Retina (tissue), 1 donor: ENCODE results near the gene OPCML.

Experiments
- DNase-seq: peaks from one replicate; pipeline ENCODE4 v3.0.0-alpha.2; 2016

The OPCML gene

GRCh38 chr11:132821499-132821898 lies 710.8 kb downstream of the OPCML start:
- DNase-seq = no peak

GRCh38 chr11:132821014-132821413 lies 711.3 kb downstream of the OPCML start:
- no peak for DNase-seq

DNA sequence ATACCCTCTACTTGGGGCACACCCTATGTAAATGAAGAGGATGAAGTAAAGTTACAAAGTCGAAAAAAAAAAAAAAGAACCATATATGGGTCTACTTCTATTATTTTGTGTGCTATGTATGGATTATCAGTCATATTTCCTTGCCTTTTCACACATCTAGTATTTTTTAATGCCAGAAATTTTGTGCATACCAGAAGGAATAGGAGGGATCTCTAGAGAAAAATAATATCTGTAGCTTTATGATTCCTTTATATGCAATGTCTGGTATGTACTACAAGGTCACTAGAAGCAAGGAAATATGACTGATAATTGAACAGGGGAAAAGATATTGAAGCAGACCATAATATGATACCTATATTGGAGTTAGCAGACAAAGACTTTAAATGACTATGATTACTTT lies 713.4 kb downstream of the OPCML start:
- no peak for DNase-seq

GRCh38 chr11:132817387-132817786 lies 714.9 kb downstream of the OPCML start:
- no peak for DNase-seq

DNA sequence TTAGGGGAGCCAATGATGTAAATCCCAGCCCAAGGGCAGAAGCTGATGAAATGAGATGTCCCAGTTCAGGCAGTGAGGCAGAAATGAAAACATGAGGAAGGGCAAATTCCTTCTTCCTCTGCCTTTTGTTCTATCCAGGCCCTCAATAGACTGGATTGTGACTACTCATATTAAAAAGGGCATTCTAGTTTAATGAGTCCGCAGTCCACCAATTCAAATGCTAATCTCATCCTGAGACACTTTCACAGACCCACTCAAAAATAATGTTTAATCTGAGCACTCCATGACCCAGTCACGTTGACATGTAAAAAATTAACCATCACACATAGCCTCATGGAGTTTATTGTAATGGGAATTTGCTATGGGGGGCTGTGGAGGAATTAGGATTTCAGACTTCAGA lies 717.9 kb downstream of the OPCML start:
- no peak for DNase-seq

- DNase-seq = peak; percentile 46
These were observed 720.7 kb downstream of the OPCML start for GRCh38 chr11:132811649-132812048.

- no peak for DNase-seq
These were observed 723.2 kb downstream of the OPCML start for GRCh38 chr11:132809070-132809469.

DNA sequence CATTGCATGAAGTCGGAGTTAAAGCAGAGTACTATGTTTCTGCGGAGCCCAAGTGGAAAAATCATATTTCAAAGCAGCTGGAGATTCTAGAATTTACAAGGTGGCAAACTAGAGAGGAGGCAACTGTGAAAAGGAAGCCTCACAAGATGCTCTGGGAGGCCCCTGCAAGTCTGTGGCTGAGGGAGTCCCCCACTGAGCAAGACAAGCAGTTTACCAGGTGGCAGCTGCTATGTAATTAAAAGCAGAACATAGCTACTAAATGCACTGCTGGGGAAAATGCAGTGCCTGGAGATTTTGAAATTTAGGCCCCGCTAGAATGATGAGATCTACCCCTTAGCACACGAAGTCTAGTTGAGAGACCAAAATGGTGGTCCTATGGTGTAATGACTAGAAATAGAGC lies 728.0 kb downstream of the OPCML start:
- no peak for DNase-seq

GRCh38 chr11:132803436-132803835 lies 728.9 kb downstream of the OPCML start:
- DNase-seq = no peak

- DNase-seq = no peak
These were observed 729.4 kb downstream of the OPCML start for GRCh38 chr11:132802947-132803346.

DNA sequence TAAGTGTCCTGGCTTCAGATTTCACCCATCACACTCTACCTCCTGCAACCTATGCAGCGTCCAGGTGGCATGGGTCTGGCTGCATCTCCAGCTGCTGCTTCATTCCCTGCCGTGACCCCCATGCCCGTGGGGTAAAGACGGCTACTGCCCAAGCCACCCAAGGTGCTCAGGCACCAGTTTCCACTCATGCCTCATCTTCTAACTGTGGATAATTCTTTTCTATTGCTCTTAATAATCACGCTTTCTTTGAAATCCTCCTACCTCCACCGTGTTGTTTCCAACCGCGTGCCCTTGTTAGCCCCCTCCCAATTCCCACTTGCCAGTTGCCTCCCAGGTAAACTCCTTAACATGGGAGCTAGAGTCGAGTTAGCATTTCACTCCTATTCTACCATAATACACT lies 738.5 kb downstream of the OPCML start:
- DNase-seq = no peak

DNA sequence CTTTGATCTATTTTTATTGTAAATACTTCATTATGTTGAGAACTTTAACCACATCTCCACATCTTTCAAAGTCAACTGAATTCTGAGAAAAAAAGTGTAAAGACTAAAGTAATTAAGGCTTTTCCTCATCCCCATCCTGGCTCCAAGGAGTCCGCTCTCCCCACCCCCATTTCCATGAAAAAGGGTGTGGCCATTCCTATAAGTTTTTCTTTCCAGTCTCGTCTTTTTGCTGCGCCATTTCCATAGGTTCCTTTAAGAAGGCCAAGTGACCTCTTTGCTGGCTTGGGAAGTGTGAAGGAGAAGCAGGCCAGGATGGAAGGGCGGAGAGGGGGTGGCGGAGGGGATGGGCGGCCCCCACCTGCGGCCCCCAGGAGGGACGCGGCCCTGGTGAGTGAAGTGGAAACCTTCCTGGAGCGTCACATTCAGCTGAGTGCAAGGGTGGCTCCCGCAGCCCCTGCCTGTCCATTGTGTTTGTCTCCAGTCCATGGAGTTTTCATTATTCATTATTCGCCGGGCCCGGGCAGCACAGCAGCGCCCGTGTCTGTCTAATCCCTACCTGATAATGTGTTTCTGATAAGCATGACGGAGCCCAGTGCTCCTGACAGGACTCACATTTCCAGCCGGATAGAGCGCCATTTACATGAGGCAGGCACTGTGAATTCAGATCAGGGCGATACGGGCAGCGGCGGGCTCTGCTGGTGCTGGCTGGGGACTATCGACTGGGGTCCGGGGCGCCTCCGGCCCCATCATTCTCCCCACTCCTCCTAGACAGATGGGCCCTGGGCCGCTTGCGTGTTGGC lies 739.8 kb downstream of the OPCML start:
- peak; percentile 58 for DNase-seq

DNA sequence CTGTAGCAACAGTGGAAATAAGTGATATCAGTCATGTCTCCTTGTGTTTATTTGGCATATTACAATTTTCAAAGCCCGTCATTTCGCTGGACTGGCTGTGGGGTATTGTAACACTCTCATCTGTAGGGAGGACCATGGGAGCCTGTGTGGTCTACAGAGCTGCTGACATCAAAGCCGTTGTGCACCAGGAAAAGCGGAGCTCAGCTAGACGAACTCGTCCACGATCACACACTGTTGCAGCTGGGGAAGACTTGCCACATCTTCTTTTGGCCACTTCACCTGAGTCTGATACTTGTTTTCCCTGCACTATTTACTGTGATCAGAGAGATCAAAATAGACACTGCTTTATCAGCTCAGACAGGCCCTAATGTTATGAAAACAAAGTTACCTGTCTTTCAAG lies 741.3 kb downstream of the OPCML start:
- no peak for DNase-seq

DNA sequence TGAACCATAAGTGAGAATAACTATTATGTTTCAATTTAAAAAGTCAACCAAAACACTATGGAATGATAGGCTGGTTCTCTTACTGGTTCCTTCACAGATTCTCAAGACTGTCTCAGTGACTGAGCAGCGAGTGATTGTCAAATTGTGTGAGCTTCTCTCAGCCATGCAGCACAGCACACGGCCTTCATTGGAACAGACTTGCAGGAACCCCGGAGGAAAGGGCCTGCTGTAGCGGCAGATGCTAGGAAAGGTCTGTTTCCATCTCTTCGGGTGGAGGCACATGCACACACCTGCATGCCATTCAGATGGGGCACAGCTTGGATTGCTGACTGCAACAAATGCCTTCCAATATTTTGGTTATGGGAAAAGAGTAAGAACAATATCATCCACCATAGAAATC lies 741.8 kb downstream of the OPCML start:
- no peak for DNase-seq

DNA sequence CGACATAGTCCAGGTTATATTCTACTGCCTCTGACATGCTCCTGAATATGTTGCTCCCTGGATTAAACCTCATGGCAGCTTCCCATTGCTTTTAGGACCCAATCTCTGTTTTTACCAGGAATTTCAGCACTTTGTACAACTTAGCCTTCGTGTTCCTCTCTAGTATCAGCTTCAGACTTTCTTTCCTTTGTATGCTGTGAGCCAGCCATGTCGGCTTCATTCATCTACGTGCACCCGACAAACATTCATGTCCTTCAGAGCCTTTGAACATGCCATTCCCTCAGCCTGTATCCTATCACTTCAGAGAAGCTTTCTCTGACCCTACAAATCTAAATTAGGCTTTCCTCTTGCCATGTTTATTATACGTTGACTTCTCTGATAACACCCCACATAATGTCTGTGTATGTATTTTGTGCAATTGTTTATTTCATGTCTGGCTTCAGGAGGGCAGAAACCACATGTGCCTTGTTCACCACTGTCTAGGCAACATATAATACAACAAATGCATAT lies 743.4 kb downstream of the OPCML start:
- no peak for DNase-seq

DNA sequence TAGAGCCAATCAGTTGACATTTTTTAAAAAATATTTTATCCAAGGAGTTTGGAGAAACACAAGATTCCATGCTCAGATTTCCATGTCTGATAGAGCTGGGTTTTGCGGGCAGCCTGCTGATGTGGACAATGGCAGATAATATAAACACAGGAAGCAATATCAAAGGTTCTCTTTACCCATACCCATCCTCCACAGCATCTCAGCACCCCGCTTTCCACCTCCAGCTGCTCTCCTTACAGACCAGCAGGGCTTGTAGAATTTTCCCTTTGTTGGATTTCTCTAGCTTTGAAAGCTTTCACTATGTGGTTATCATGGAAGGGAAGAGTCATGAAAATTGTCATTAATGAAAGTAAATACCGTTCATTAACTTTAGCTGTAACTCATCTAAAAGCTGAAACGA lies 746.4 kb downstream of the OPCML start:
- no peak for DNase-seq

DNA sequence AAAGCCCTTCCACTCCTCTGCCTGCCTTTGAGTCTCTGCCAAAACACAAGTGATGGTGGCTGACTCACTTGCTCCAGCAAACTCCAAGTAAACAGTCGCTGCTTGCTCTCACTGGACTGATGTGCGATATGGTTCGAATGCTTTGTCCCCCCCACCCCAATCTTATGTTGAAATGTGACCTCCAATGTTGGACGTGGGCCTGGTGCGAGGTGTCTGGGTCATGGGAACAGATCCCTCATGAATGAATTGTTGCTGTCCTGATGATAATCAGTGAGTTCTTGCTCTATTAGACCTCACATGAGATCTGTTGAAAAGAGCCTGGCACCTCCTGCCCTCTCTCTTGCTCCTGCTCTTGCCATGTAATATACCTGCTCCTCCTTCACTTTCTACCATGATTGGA lies 747.9 kb downstream of the OPCML start:
- DNase-seq = no peak

DNA sequence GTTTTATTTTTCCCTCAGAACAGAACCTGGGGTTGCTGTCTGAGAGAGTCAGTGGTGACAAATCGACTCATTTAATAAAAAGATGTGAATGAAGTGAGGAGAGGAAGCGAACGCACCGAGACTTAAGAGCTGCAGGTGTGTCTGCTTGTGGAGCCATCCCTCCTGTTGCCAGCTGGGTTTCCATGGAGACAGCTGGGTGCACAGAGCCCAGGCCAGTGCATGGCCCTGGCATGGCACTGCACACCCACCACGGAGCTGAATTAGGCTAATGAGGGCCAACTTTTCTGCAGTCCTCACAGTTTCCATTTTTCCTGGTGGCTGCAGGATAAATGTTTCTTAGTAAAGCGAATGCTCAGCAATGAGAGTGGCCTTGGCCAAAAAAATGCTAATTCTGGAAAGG lies 750.2 kb downstream of the OPCML start:
- DNase-seq = no peak

DNA sequence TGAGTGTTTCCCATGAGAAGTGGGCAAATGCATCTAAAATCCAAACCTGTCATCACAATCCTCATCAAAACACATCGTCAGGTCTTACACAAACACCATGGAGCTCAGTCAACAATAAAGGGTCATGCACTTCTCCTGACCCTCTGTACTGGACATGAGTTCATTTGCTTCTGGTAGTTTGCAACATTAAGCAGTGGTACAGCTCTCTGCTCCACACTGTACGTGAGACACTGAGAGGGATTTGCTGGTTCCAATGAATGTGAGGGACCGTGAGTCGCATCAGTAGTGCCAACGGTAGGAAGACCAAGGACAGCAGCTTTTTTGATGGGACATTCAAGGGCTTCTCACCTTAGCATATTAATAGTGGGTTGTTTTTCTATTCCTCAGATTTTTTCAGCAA lies 752.3 kb downstream of the OPCML start:
- DNase-seq = no peak

GRCh38 chr11:132779497-132779896 lies 752.8 kb downstream of the OPCML start:
- DNase-seq = no peak

- no peak for DNase-seq
These were observed 755.0 kb downstream of the OPCML start for GRCh38 chr11:132777067-132777975.

DNA sequence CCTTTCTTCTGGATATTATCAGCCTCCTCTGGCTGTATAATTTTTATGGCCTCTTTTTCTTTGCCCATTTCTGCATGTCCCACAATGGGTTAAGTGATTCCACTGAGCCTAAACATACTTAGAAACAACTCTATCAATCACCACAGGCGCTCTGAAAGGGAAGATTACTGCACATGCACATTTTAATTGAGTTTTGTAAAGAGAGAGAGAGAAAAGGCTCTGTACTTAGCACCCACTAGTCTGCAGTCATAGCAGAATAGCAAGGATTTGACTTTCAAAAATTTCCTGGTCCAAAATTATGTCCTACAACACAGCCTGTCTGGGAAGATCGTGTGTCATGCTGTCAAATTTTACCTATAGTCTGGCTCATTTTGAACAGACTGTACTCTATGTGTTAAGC lies 758.5 kb downstream of the OPCML start:
- DNase-seq = no peak

GRCh38 chr11:132772703-132773545 lies 759.4 kb downstream of the OPCML start:
- DNase-seq = no peak
